ENCODE measurements around the gene NES.

NES gene, protein sequence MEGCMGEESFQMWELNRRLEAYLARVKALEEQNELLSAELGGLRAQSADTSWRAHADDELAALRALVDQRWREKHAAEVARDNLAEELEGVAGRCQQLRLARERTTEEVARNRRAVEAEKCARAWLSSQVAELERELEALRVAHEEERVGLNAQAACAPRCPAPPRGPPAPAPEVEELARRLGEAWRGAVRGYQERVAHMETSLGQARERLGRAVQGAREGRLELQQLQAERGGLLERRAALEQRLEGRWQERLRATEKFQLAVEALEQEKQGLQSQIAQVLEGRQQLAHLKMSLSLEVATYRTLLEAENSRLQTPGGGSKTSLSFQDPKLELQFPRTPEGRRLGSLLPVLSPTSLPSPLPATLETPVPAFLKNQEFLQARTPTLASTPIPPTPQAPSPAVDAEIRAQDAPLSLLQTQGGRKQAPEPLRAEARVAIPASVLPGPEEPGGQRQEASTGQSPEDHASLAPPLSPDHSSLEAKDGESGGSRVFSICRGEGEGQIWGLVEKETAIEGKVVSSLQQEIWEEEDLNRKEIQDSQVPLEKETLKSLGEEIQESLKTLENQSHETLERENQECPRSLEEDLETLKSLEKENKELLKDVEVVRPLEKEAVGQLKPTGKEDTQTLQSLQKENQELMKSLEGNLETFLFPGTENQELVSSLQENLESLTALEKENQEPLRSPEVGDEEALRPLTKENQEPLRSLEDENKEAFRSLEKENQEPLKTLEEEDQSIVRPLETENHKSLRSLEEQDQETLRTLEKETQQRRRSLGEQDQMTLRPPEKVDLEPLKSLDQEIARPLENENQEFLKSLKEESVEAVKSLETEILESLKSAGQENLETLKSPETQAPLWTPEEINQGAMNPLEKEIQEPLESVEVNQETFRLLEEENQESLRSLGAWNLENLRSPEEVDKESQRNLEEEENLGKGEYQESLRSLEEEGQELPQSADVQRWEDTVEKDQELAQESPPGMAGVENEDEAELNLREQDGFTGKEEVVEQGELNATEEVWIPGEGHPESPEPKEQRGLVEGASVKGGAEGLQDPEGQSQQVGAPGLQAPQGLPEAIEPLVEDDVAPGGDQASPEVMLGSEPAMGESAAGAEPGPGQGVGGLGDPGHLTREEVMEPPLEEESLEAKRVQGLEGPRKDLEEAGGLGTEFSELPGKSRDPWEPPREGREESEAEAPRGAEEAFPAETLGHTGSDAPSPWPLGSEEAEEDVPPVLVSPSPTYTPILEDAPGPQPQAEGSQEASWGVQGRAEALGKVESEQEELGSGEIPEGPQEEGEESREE (N-terminal part only)

DNA sequence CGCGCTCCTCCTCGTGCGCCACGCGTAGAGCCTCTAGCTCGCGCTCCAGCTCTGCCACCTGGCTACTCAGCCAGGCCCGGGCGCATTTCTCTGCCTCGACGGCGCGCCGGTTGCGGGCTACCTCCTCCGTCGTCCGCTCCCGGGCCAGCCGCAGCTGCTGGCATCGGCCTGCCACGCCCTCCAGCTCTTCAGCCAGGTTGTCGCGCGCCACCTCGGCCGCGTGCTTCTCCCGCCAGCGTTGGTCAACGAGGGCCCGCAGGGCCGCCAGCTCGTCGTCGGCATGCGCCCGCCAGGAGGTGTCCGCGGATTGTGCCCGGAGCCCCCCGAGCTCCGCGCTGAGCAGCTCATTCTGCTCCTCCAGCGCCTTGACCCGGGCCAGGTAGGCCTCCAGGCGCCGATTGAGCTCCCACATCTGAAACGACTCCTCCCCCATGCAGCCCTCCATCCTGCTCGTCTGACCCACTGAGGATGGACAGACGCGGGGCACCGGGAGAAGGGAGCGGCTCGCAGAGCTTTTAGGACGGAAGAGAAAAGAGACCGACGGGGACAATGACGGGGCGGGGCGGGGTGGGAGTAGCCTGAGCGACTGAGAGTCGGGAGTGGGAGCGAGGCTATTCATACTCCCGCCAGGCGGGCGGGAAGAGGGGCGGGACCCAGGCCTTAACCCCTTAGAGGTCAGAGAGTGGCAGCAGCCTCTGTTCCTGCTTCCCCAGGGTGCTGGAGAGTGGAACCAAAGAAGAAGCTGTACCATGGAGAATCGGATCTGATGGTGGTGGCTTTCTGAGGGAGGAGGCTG, at the start of gene NES:
TSS of gene NES (minus strand) at position 588 of the 796 bp plus-strand sequence. CDS start at position 445, 143 bp downstream.
- peak within 1 kb of the TSS; percentile 52 for H3K27ac Mint-ChIP-seq
- H3K36me3 Mint-ChIP-seq, result no peaks in the 10 kb centered on the region

DNA sequence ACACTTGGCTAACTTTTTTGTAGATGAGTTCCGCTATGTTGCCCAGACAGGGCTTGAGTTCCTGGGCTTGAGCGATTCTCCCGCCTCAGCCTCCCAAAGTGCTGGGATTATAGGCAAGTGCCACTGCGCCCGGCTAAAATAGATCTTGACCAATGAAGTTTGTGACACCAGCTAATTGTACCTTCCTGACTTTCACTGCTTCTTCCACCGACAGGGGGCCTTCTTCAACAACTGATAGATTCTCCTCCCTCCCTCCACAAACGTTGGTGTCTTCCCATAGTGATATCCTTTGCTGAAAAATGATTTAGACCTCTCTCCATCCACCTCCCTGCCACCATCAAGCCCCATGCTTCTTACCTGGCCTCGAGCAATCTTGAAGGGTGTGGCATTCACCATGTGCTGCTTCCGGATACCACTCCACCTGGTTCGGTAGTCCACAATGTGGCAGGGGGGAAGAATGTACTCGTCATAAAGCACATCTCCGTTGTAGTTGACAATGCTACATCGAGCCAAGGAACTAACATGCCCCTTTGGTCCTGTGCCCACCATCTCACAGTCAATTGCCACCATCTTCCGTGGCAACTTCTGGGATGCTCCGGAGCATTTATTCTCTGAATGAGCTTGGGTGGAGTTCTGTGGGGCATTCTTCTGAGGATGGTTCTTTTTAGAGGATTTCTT, 49.5 kb upstream of the NES start:
- ATAC-seq (replicated peaks), result no peak
- H3K36me3 Mint-ChIP-seq, result peaks cover 33 to 37% of the 10 kb centered on the region in 2 donors
- DNase-seq, result no peak
- no peak overlapping the region for H3K4me3 Mint-ChIP-seq
- H3K27ac Mint-ChIP-seq, result no peak overlapping the region
- H3K27me3 Mint-ChIP-seq, result no peaks in the 10 kb centered on the region
- H3K4me1 Mint-ChIP-seq, result peaks cover 32 to 37% of the 10 kb centered on the region in 2 donors
- no peaks in the 10 kb centered on the region for H3K9me3 Mint-ChIP-seq

More for the DNA sequence above, at the start of gene NES:
- Mint-ChIP-seq H3K4me3 (peak within 1 kb of the TSS in 1 of 2 donors; percentile 56), H3K27me3 (peaks cover 69 to 90% of the 10 kb centered on the region in 2 donors), H3K4me1 (peaks cover 16 to 22% of the 10 kb centered on the region in 2 donors), H3K9me3 (no peaks in the 10 kb centered on the region)
- ATAC-seq (replicated peaks) (no peak), DNase-seq (no peak)

DNA sequence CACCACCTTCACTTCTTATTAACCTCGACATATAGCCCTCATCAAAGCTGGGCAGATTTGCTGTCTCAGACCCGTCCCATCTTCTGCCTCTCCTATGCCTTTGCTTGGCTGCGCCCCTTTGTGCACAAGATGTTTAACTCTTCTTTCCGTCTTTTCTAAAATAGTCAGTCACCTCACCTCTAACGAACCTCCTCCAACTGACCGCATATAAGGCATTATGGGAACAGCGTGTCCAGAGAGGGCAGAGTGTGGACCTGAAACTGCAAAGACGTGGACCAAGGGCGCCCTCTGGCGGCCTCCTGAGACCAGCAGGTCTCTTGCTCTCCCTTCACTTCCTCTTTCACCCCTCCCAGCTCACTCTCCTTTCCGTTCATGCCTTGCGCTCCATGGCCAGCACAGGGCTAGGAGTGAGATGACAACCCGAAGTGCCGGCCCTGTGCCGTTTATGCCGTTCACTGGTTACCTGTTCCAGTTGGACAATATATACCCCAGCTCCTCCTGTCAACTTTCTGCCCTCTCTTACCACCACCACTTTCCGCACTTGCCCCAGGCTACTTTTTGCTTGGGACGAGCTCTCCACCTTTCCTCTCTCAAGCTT, 48.6 kb upstream of the NES start:
- no peak overlapping the region for H3K4me3 Mint-ChIP-seq
- peak; percentile 47 to 51 for ATAC-seq (replicated peaks)

DNA sequence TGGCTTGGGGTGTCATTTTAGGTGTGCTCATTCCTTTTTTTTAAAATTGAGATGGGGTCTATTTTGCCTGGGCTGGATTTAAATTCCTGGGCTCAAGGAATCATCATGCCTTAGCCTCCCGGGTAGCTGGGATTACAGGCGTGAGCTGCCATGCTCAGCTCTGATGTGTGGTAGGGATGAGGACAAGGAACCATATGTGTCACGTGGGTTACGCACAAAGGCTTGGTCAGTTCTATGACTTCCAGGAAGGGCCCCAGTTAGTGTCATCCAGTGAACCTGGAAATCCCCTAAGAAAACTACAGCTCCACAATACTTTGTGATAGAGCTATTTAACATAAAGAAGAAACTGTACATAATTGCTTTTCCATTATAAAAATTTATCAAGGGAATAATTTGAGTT, 44.3 kb upstream of the NES start:
- Mint-ChIP-seq H3K9me3 (no peaks in the 10 kb centered on the region), H3K27me3 (no peaks in the 10 kb centered on the region), H3K36me3 (peaks cover 36 to 39% of the 10 kb centered on the region in 2 donors), H3K4me3 (no peak overlapping the region), H3K4me1 (peaks cover 20 to 37% of the 10 kb centered on the region in 2 donors), H3K27ac (peak overlapping the region; percentile 76)
- DNase-seq (no peak), ATAC-seq (replicated peaks) (no peak)

More for the DNA sequence above, 48.6 kb upstream of the NES start:
- H3K9me3 Mint-ChIP-seq, result no peaks in the 10 kb centered on the region
- H3K36me3 Mint-ChIP-seq, result peaks cover 36 to 37% of the 10 kb centered on the region in 2 donors
- H3K27me3 Mint-ChIP-seq, result no peaks in the 10 kb centered on the region
- no peak overlapping the region for H3K27ac Mint-ChIP-seq
- peaks cover 34 to 38% of the 10 kb centered on the region in 2 donors for H3K4me1 Mint-ChIP-seq
- DNase-seq, result peak; percentile 66

DNA sequence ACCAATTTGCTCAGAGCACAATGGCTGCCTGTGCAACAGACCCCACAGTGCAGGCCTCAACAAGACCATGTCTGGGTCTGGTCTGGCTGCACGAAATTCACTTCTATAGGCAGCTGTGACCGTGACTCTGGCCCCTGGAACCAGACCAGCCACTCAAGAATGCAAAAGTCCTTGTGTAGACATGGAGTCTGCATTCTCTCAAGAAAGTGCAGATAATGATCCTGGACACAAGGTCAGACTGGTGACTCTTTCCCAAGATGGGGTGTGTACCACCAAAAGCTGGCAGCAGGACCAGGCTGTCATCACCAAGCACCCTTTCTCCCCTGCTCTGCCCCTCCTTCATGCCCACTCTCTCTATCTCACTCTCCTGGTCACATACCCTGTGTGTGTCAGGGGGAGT, 43.9 kb upstream of the NES start:
- DNase-seq (no peak), ATAC-seq (replicated peaks) (no peak)
- H3K27ac Mint-ChIP-seq, result peak overlapping the region; percentile 76
- no peak overlapping the region for H3K4me3 Mint-ChIP-seq
- peaks cover 21 to 37% of the 10 kb centered on the region in 2 donors for H3K4me1 Mint-ChIP-seq
- H3K36me3 Mint-ChIP-seq, result peaks cover 38 to 43% of the 10 kb centered on the region in 2 donors
- H3K27me3 Mint-ChIP-seq, result no peaks in the 10 kb centered on the region
- H3K9me3 Mint-ChIP-seq, result no peaks in the 10 kb centered on the region

DNA sequence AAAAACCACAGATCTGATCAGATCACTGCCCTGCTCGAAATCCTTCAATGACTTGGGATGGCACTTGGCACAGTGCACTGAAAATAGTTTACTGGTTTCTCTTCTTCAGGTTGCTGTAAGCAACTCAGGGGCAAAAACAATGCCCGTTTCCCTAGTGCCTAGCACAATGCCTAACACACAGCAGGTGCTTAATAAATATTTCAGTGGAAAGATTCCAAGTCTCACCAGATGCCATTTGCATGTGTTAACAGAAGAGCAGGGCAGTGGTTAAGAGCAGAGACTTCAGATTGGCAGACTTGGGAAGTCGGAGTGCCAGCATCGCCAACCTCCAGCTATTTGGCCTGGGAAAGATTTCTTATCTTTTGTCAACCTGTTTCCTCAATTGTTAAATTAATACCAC, 40.1 kb upstream of the NES start:
- ATAC-seq (replicated peaks) (no peak), DNase-seq (no peak)
- no peaks in the 10 kb centered on the region for H3K27me3 Mint-ChIP-seq
- peaks cover 35 to 46% of the 10 kb centered on the region in 2 donors for H3K36me3 Mint-ChIP-seq
- H3K27ac Mint-ChIP-seq, result no peak overlapping the region
- no peak overlapping the region for H3K4me3 Mint-ChIP-seq
- no peaks in the 10 kb centered on the region for H3K9me3 Mint-ChIP-seq
- H3K4me1 Mint-ChIP-seq, result peaks cover 8 to 15% of the 10 kb centered on the region in 2 donors

DNA sequence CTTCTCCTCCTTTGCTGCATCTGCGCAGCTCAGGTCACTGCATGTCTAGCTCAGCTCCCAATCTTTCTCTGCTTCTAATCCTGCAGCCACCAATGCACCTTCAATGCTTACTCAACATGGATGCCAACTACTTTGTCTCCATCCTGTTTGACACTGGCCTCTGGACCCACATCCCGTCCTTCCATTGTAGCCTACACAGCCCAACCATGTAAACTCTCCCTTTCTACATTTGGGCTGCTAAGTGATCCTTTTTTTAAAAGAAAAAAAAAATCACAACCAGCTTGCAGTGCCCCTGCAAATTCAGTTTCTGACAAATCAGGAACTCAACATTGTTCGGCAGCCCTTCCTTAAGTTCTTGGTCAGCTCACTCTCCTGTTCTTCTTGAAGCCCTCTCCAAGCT, 37.6 kb upstream of the NES start:
- Mint-ChIP-seq H3K9me3 (no peaks in the 10 kb centered on the region), H3K36me3 (peaks cover 27 to 39% of the 10 kb centered on the region in 2 donors), H3K4me3 (no peak overlapping the region), H3K27me3 (no peaks in the 10 kb centered on the region), H3K27ac (no peak overlapping the region), H3K4me1 (peaks cover 1 to 4% of the 10 kb centered on the region in 2 donors)
- no peak for ATAC-seq (replicated peaks)
- DNase-seq, result no peak

DNA sequence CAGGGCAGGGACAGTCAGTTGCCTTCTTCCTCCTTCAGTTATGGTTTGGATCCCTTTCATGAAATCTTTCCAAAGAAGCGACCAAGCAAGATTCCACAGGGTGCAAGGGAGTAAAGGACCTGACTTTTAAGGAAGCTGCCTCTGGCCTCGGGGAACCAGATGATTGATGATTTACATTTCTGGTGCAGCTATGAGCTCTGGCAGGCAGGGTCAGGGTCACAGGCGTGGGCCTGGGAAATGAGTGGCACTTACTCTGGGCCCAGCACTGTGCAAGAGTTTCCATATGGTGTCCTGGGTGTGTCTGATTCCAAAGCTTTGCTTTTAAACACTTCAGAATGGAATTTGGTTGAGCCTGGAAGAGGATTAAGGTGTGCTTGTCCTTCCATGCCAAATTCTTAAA, 35.4 kb upstream of the NES start:
- no peaks in the 10 kb centered on the region for H3K9me3 Mint-ChIP-seq
- no peak for DNase-seq
- peaks cover 24 to 34% of the 10 kb centered on the region in 2 donors for H3K36me3 Mint-ChIP-seq
- ATAC-seq (replicated peaks), result no peak
- H3K27ac Mint-ChIP-seq, result no peak overlapping the region
- no peak overlapping the region for H3K4me3 Mint-ChIP-seq
- peaks cover 0 to 4% of the 10 kb centered on the region in 2 donors for H3K4me1 Mint-ChIP-seq
- H3K27me3 Mint-ChIP-seq, result no peaks in the 10 kb centered on the region

DNA sequence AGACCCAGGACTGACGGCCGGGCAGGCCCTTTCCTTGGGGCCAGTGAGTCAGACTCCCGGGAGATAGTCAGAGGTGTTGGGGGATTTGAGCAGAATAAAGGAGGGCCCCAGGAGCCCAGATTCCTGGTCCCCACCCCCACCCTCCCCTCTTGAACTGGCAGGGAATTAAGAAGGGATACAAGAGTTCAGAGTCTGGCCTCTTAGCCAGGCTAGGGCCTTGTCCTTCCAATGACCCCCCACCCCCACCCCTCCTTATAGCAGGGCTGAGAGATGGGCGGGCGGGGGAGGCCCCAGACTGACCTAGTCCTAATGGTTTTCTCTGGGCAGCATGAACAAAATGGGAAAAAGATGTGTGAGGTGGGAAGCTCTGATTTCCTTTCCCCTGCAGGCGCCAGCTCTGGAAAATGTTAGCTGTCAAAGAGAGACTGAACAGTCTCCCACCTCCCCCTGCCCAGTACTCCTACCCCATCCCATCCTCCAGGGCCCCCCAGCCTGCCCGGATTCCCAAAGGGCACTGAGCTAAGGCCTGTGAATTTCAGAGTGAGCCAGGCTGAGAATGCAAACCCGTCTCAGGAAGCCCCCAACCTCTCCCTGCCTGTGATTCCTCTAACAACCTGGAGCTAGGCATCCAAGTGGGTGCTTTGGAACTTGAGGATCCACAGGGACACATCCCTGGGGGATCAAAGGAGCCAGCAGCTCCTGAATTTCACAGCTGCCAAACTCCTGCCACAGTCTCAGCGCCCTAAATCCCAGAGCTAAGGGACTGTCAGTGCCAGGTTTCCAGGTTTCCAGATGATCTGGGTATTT, 34.0 kb upstream of the NES start:
- Mint-ChIP-seq H3K9me3 (no peaks in the 10 kb centered on the region), H3K27ac (no peak overlapping the region), H3K4me3 (no peak overlapping the region), H3K36me3 (peaks cover 16 to 24% of the 10 kb centered on the region in 2 donors), H3K4me1 (peaks cover 5 to 9% of the 10 kb centered on the region in 2 donors), H3K27me3 (peaks cover 1 to 9% of the 10 kb centered on the region in 2 donors)
- DNase-seq (no peak), ATAC-seq (replicated peaks) (no peak)

DNA sequence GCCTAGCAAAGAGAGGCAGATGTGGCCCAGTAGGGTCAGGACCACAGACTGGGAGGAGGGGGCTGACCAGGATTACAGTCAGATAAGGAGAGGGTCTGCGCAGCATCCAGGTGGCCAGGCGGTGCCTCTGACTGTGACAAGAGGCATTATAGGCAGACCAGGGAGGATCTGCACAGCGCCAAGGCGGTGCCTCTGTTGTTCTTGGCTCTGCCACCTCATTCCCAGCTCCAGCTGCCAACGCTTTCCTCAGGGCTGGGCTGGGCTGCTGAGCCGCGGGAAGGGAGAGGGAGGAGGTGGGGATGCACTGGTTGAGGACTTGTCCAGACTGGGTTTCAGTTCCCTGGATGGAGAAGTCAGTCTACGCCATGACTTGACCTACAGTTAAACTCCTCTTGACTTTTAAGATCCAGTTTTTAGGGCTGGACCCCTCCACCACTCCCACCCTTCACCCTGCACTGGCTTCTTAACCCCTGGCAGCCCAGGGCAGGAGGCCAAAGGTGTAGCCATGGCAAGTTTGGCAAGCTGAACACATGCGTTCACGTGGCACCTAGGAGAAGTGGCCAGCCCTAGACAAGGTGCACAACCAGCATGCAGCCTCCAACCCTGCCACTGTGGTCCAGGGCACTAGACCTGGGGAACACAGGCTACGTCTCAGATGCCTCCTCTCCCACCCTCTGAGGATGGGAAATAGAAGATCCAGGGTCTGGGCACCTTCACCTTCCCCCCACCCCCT, 32.7 kb upstream of the NES start:
- Mint-ChIP-seq H3K36me3 (peaks cover 3 to 11% of the 10 kb centered on the region in 2 donors), H3K27ac (no peak overlapping the region), H3K27me3 (peaks cover 14 to 18% of the 10 kb centered on the region in 2 donors), H3K4me3 (no peak overlapping the region), H3K9me3 (no peaks in the 10 kb centered on the region), H3K4me1 (peaks cover 13 to 18% of the 10 kb centered on the region in 2 donors)
- no peak for ATAC-seq (replicated peaks)
- DNase-seq, result no peak

DNA sequence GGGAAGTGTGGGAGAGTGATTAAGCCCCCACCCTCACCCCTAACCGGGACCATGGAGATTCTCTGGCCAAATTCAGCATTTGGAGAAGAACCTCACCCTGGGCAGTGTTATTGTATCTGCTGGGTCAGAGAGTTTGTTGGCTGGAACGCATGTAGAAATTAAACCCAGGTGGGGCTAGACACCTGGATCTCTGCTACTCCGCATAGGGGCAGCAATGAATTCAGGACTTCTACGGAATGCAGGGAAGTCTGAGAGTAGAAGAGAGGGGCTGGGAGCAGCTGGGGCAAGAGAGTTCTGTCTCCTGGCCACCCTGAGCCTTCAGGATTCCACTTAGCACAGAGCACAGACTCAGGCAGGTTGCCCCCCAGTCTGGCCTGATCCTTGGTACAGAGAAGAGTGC, 31.8 kb upstream of the NES start:
- H3K27ac Mint-ChIP-seq, result peak overlapping the region; percentile 25
- no peak for DNase-seq
- peaks cover 17 to 27% of the 10 kb centered on the region in 2 donors for H3K4me1 Mint-ChIP-seq
- H3K27me3 Mint-ChIP-seq, result peaks cover 23 to 24% of the 10 kb centered on the region in 2 donors
- peaks cover 0 to 7% of the 10 kb centered on the region in 2 donors for H3K36me3 Mint-ChIP-seq
- ATAC-seq (replicated peaks), result no peak
- no peaks in the 10 kb centered on the region for H3K9me3 Mint-ChIP-seq
- no peak overlapping the region for H3K4me3 Mint-ChIP-seq

Measured in stimulated activated naive B cell treated with anti-CD40 and anti-IgM and Interleukin-4, amounts not matched to agents 10 μg/mL and 1 μg/mL and 100 μg/mL, for 72 hours (primary cell).